ENCODE results near the gene C1orf174.
"Not testable (repeated sequence)": the region's sequence is repeated elsewhere in the genome, so short reads cannot be mapped to it uniquely, and the experiment has no call there.

C1orf174 gene

GRCh38 chr1:3925256-3925655, 25.2 kb upstream of the C1orf174 start:
- no peak for DNase-seq

- DNase-seq: peak; percentile 44
Measured at GRCh38 chr1:3924825-3925220, 24.8 kb upstream of the C1orf174 start.

GRCh38 chr1:3924186-3924824, 24.2 kb upstream of the C1orf174 start:
- no peak for DNase-seq

- DNase-seq: no peak
Measured at GRCh38 chr1:3923378-3924185, 23.5 kb upstream of the C1orf174 start.

GRCh38 chr1:3922851-3923250, 22.8 kb upstream of the C1orf174 start:
- DNase-seq: no peak

GRCh38 chr1:3922201-3922725, 22.2 kb upstream of the C1orf174 start:
- no peak for DNase-seq

- DNase-seq: no peak
Measured at GRCh38 chr1:3921765-3922164, 21.7 kb upstream of the C1orf174 start.

GRCh38 chr1:3919706-3920105, 19.6 kb upstream of the C1orf174 start:
- DNase-seq: no peak

GRCh38 chr1:3918966-3919611, 19.0 kb upstream of the C1orf174 start:
- DNase-seq: no peak

- not testable (repeated sequence) for DNase-seq
Measured at GRCh38 chr1:3918359-3918758, 18.3 kb upstream of the C1orf174 start.

- no peak for DNase-seq
Measured at GRCh38 chr1:3917761-3918160, 17.7 kb upstream of the C1orf174 start.

GRCh38 chr1:3915551-3916121, 15.6 kb upstream of the C1orf174 start:
- no peak for DNase-seq

GRCh38 chr1:3914911-3915310, 14.8 kb upstream of the C1orf174 start:
- no peak for DNase-seq

GRCh38 chr1:3914331-3914851, 14.3 kb upstream of the C1orf174 start:
- no peak for DNase-seq

- DNase-seq: no peak
Measured at GRCh38 chr1:3912809-3913685, 13.0 kb upstream of the C1orf174 start.

- DNase-seq: no peak
Measured at GRCh38 chr1:3911981-3912808, 12.1 kb upstream of the C1orf174 start.

GRCh38 chr1:3910857-3911845, 11.1 kb upstream of the C1orf174 start:
- DNase-seq: peak; percentile 28

- DNase-seq: no peak
Measured at GRCh38 chr1:3910049-3910731, 10.1 kb upstream of the C1orf174 start.

GRCh38 chr1:3909615-3910014, 9.5 kb upstream of the C1orf174 start:
- no peak for DNase-seq

Measured in NCI-H1417 treated with DMSO at 0.1 percent for 48 hours (cell line).